Measurements from ENCODE around the gene C5orf58.
A peak's percentile ranks its signal among the peaks of the same experiment; 100 is the strongest.

The C5orf58 gene, protein sequence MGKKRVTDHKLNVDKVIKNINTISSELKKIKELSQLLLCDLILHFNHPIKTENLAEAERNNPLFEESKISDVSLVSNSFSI

DNA sequence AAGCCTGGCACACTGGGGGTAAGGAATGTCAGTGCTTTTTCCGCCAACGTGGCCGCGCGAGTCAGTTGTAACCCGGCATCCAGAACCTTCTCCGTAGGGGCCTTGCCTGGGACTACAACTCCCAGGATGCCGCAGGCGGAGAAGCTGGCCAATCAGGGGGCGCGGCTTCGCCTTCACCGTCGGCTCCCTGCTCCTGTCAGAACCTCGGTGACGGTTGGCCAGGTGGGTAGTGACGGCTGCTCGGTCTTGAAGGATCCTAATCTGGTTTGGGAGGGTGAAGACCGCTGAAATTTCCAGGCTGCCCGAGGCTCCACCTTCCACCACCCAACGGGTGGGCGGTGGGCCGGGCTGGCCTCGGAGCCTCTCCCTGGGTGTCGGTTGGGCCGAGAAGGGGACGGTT lies at the start of gene C5orf58:
Gene C5orf58 (plus strand): TSS at position 200 of the 400 bp plus-strand sequence. CDS start 1,992 bp downstream, outside the sequence.
- DNase-seq: no peak

DNA sequence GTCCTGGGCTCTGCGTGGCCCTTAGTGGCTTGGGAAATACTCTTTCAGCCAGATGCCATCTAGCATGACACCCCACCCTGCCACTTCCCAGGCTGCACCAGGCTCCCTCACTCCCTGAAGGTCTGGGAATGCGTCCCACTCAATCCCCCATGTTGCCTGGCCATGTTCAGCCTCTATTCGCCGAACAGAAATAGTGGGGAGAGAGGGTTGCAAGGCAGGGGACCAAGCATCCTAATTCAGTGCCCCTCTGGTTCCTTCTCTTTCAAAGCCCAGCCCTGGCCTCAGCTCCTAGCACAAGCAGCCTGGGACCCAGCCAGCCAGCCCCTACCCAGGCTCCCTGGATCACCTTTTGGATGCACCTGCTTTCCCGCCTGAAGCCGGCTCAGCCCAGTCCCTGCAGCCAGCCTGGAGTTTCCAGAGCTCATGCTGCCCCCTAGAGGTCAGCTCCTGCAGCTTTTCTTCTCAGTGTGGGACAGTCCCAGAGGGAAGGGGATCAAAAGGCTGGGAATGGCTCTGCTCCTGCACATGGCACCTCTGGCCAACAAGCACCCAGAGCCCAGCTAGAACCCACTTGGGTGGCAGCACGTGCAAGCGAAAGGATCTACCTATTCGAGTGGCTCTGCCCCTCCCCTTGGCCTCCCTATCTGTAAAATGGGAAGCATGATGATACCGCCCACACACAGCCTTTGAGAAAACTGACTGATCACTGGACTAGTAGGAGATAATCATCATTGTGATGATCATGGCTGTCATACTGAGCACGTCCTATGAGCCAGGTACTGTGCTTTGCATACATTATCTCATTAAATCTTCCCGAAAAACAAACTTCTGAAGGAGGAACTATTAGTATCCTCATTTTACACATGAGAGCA lies 48.7 kb upstream of the C5orf58 start:
- DNase-seq: peak; percentile 10

DNA sequence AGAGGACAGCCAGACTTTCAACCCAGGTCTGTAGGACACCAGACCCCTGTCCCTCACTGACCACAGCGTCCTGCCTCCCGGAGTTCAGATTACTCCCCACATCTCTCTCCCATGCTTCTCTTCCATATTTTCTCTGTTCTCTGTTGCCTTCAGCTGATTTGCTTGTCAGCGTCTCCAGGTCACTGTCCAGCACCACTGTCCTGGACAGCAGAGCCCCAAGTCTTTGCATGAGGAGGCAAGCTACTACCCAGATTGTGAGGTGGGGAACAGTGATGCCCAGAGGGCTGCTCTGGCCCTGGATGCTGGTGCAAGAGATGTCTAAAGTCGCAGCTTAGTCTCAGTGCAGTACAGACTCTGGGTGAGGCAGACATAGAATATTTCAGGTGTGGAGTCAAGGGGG lies 48.0 kb upstream of the C5orf58 start:
- DNase-seq: no peak

DNA sequence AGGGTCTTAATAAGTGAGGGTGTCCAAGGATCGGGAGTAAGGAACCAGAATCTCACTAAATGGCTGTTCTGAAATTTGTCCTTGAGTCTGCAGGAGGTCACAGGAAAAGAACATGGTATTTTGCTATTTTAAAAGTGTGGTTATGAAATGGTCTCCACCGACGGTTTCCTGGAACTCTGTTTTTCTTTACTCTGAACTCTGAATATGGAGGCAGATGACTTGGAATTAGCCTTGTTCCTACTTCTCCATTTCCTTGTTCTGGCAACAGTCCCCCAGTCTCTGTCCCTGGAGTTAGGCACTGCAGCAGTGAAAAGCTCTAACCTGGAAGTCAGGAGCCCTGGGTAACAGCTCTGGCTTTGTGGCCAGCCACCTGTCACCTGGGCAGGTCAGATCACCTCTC lies 46.6 kb upstream of the C5orf58 start:
- no peak for DNase-seq

DNA sequence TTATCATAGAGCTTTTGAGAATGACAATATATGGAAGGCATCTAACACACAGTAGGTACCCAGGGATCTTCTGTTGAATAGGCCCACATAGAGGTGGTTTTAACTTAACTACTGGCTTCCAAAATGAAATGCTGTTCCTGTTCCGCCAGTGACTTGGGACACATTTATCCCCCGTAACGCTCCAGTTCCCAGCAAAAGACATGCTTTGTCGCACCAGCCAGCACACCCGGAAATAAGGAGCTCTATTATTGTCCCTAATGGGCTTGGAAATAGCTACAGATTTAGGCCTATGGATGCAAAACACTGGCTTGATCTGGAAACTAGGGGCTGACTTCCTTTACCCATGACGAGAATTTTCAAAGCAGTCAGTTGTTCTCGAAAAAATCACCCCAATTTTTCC lies 45.9 kb upstream of the C5orf58 start:
- DNase-seq: no peak

DNA sequence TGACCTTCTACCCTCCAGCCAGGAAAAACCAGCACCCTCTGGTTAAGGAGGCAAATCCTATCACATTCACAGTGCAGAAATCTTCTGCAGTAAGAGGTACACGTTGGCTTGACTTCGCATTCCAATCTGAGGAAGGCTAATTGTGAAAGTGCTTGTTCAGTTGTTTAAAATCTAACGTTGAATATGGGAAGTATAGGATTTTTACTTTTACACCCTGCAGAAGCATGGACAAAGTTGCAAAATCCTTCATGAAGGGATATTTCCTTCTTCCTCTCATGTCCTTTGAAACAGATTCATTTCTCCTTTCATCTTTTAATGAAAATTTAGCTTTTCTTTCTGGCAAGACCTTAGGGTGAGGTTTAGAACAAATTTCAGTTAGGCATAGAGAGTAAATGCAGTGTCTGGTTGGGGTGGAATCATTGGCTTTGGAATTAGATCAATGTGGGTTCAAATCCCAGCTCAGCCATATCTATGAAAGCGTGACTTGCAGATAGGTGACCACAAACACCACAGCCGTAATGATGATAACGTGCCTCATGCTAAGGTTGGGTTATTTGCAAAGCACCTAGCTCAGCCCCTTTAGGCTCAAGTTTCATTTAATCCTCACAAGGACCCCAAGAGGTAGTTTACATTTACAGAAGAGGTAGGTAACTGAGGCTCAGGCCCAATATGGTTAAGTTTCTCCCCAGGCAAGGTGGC lies 42.2 kb upstream of the C5orf58 start:
- no peak for DNase-seq

- DNase-seq: no peak
Measured at GRCh38 chr5:170192829-170193228, 40.0 kb upstream of the C5orf58 start.

DNA sequence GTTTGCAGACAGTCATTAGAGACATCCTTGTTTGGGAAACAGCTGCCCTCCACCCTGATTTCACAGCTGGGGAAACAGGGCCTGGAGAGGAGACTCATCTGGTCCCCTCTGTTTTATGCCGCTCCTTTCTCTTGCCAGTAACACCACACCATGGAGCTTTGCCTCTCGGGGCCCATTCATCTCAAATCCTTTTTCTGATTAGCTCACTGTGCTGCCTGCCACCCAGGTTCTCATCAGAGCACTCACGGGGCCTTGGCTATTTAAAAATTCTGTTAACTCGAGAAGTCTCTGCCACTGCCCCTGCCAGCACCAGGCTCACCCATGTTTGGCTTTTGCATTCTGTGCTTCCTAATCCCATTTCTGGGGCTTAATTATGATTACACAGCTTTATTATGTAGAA lies 36.8 kb upstream of the C5orf58 start:
- no peak for DNase-seq

GRCh38 chr5:170200876-170201275 lies 31.9 kb upstream of the C5orf58 start:
- no peak for DNase-seq

- DNase-seq: no peak
Measured at GRCh38 chr5:170201311-170201710, 31.5 kb upstream of the C5orf58 start.

GRCh38 chr5:170202117-170202516 lies 30.7 kb upstream of the C5orf58 start:
- DNase-seq: no peak

DNA sequence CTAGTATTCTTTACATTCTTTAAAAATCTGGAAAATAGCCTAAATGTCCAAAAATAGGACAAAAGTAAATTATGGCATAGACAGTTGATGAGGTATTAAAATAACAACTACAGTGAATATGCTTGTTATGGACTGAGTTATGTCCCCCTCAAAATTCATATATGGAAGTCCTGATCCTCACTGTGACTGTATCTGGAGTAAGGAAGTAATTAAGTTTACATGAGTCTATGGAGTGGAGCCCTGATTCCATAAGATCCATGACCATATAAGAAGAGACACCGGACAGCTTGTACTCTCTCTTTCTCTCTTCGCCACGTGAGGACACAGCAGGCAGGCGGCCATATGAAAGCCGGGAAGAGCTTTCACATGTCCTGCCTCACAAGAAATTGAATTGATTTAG lies 28.6 kb upstream of the C5orf58 start:
- no peak for DNase-seq

GRCh38 chr5:170206216-170206615 lies 26.6 kb upstream of the C5orf58 start:
- no peak for DNase-seq

DNA sequence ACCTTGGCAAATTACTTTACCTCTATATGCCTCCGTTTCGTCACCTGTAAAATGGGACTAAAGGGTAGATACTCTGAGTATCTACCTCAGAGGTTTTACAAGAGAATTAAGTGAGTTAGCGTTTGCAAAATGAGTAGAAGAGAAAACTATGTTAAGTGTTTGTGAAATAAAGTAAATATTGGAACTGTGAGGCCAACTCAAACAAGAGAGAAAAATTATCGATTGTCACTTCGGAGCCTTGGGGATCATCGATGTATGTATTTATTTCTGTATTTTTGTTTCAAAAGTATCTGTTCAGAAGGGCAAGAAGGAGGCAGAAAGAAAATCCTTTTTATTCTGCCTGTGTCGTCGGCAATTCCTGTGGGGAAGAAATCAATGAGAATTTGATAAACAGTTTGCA lies 25.8 kb upstream of the C5orf58 start:
- DNase-seq: no peak

- no peak for DNase-seq
Measured at GRCh38 chr5:170211575-170212334, 21.0 kb upstream of the C5orf58 start.

DNA sequence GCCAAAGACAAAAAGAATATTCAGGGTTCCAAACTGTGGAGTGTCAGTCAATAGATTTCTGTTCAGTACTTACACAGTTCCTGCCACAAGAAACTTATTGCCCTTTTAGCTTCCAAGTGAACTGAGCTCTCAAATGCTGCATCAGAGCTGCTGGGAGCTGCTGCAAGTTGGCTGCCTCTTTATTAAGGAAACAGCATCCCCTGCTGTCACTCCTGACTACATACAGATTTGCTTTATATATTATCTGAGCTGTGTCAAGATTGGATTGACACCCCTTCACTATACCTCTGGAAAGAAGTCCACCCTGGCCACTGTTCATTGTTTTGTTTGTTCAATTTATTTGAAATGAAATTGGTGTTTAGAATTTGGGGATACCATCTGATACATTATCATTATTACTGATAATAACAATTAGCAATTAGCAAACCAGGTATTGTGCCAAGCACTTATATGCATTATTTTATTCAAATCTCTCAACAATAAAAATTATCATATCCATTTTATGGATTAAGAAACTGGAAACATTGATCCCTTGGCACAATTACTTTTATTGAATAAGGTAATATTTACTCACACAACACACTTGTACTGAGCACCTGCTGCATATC lies 16.4 kb upstream of the C5orf58 start:
- DNase-seq: peak; percentile 4

- DNase-seq: no peak
Measured at GRCh38 chr5:170217831-170218230, 15.0 kb upstream of the C5orf58 start.

- DNase-seq: no peak
Measured at GRCh38 chr5:170218726-170219125, 14.1 kb upstream of the C5orf58 start.

GRCh38 chr5:170219615-170220014 lies 13.2 kb upstream of the C5orf58 start:
- no peak for DNase-seq

- DNase-seq: no peak
Measured at GRCh38 chr5:170220191-170220590, 12.6 kb upstream of the C5orf58 start.

DNA sequence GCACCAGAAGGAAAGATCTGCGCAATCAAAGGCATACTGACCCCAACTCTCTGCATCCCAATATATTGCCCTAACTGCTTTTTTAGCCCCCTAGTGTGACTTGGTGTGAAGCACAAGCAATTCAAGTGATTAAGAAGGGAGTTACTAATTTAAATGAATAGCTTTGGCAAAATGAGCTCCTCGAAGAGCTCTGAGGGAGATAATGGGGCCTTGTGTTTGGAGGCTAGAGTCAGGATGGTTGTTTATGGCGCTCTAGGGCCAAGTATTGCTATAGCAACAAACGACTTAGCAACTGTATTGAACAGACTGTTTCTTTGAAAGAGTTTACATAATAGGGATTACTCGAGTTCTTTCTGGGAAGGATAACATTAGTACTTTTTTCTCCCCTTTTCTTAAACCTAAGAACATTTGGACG lies 11.5 kb upstream of the C5orf58 start:
- no peak for DNase-seq

- no peak for DNase-seq
Measured at GRCh38 chr5:170223360-170223759, 9.4 kb upstream of the C5orf58 start.

- no peak for DNase-seq
Measured at GRCh38 chr5:170223906-170224305, 8.9 kb upstream of the C5orf58 start.

All from CD4-positive, alpha-beta T cell treated with Interleukin-17A for 1 hour (primary cell).